GM19463 (cell line): ENCODE measurements around the gene ANKFY1.
"Not testable (repeated sequence)": the region's sequence is repeated elsewhere in the genome, so short reads cannot be mapped to it uniquely, and the experiment has no call there.

Source experiments
- ATAC-seq: cut with Tn5 transposase; IDR thresholded peaks from one replicate; pipeline ENCODE4 v1.9.1; 2021; ENCODE audit warnings: mild to moderate bottlenecking, moderate library complexity; ENCODE audit not compliant: unreplicated experiment

The ANKFY1 gene

GRCh38 chr17:4219241-4219640 is 44.5 kb downstream of the ANKFY1 start:
- ATAC-seq = no peak

GRCh38 chr17:4215882-4216570 is 47.8 kb downstream of the ANKFY1 start:
- no peak for ATAC-seq

GRCh38 chr17:4214157-4214556 is 49.6 kb downstream of the ANKFY1 start:
- no peak for ATAC-seq

- ATAC-seq = no peak
Observed at GRCh38 chr17:4209611-4210010, 54.2 kb downstream of the ANKFY1 start.

GRCh38 chr17:4208238-4208637 is 55.5 kb downstream of the ANKFY1 start:
- no peak for ATAC-seq

GRCh38 chr17:4206962-4207361 is 56.8 kb downstream of the ANKFY1 start:
- no peak for ATAC-seq

- no peak for ATAC-seq
Observed at GRCh38 chr17:4205917-4206316, 57.9 kb downstream of the ANKFY1 start.

- no peak for ATAC-seq
Observed at GRCh38 chr17:4204710-4205173, 59.0 kb downstream of the ANKFY1 start.

- ATAC-seq = no peak
Observed at GRCh38 chr17:4204190-4204589, 59.6 kb downstream of the ANKFY1 start.

GRCh38 chr17:4201226-4201625 is 62.6 kb downstream of the ANKFY1 start:
- no peak for ATAC-seq

- ATAC-seq = no peak
Observed at GRCh38 chr17:4199818-4200402, 63.9 kb downstream of the ANKFY1 start.

- no peak for ATAC-seq
Observed at GRCh38 chr17:4198995-4199394, 64.8 kb downstream of the ANKFY1 start.

GRCh38 chr17:4195306-4195705 is 68.5 kb downstream of the ANKFY1 start:
- ATAC-seq = no peak

- no peak for ATAC-seq
Observed at GRCh38 chr17:4194796-4195195, 69.0 kb downstream of the ANKFY1 start.

GRCh38 chr17:4190791-4191190 is 73.0 kb downstream of the ANKFY1 start:
- ATAC-seq = not testable (repeated sequence)

GRCh38 chr17:4189280-4189679 is 74.5 kb downstream of the ANKFY1 start:
- no peak for ATAC-seq

- ATAC-seq = no peak
Observed at GRCh38 chr17:4188076-4188475, 75.7 kb downstream of the ANKFY1 start.

- no peak for ATAC-seq
Observed at GRCh38 chr17:4187076-4187475, 76.7 kb downstream of the ANKFY1 start.

GRCh38 chr17:4186357-4186881 is 77.4 kb downstream of the ANKFY1 start:
- no peak for ATAC-seq

- no peak for ATAC-seq
Observed at GRCh38 chr17:4185656-4186055, 78.1 kb downstream of the ANKFY1 start.

GRCh38 chr17:4184811-4185210 is 79.0 kb downstream of the ANKFY1 start:
- no peak for ATAC-seq

GRCh38 chr17:4182043-4182442 is 81.7 kb downstream of the ANKFY1 start:
- ATAC-seq = no peak
